NT2/D1 (cell line): Measurements from ENCODE around the gene SYT12.

Source experiments
- DNase-seq: peaks from one replicate; pipeline ENCODE4 v3.0.0-alpha.2; 2011; ENCODE audit warnings: low read depth, low spot score
- H3K27me3 ChIP-seq: 2 replicates; pipeline ENCODE4 v1.6.0; 2011; ENCODE audit warnings: mild to moderate bottlenecking; ENCODE audit not compliant: insufficient read length, insufficient read depth
- H3K36me3 ChIP-seq: 2 replicates; pipeline ENCODE4 v1.6.1; 2011; ENCODE audit warnings: mild to moderate bottlenecking, low read length, mixed read lengths; ENCODE audit not compliant: insufficient read depth, insufficient read length
- H3K4me1 ChIP-seq: 2 replicates; pipeline ENCODE4 v1.5.1; 2011; ENCODE audit not compliant: insufficient read depth, insufficient read length
- H3K4me3 ChIP-seq: 2 replicates; pipeline ENCODE4 v1.5.1; 2011; ENCODE audit warnings: low read depth; ENCODE audit not compliant: insufficient read length
- H3K9ac ChIP-seq: 2 replicates; pipeline ENCODE4 v1.6.0; 2011; ENCODE audit warnings: low read depth; ENCODE audit not compliant: insufficient read length
- H3K9me3 ChIP-seq: 2 replicates; pipeline ENCODE4 v1.5.1; 2011; ENCODE audit warnings: mild to moderate bottlenecking, low read length; ENCODE audit not compliant: insufficient read depth
- SUZ12 ChIP-seq: IDR thresholded peaks from 2 replicates; pipeline ENCODE4 v1.6.1; 2011; ENCODE audit not compliant: insufficient read length, insufficient read depth; ENCODE audit errors: extremely low read depth
- YY1 ChIP-seq: IDR thresholded peaks from 2 replicates; pipeline ENCODE4 v1.6.1; 2011; ENCODE audit not compliant: insufficient read length, insufficient read depth
- ZNF274 ChIP-seq: IDR thresholded peaks from 2 replicates; pipeline ENCODE4 v1.6.1; 2011; ENCODE audit warnings: mild to moderate bottlenecking, low read depth, low read length

The SYT12 gene

GRCh38 chr11:67031791-67032561 is 9.0 kb downstream of the SYT12 start:
- no peak for DNase-seq
- Histone ChIP-seq H3K9me3 (no peaks in the 10 kb centered on the region), H3K4me1 (peaks cover 48% of the 10 kb centered on the region), H3K9ac (no peak overlapping the region), H3K27me3 (peaks cover 7% of the 10 kb centered on the region), H3K36me3 (no peaks in the 10 kb centered on the region), H3K4me3 (no peak overlapping the region)
- TF ChIP-seq YY1 (no peak), ZNF274 (no peak), SUZ12 (no peak)

- Histone ChIP-seq H3K9me3 (no peaks in the 10 kb centered on the region), H3K27me3 (peaks cover 7% of the 10 kb centered on the region), H3K9ac (peak overlapping the region; percentile 22), H3K4me1 (peaks cover 41% of the 10 kb centered on the region), H3K36me3 (no peaks in the 10 kb centered on the region), H3K4me3 (no peak overlapping the region)
- TF ChIP-seq ZNF274, result no peak
- no peak for TF ChIP-seq YY1
- TF ChIP-seq SUZ12, result no peak
- DNase-seq, result no peak
These were observed 10.1 kb downstream of the SYT12 start for GRCh38 chr11:67032830-67033551.

- TF ChIP-seq SUZ12 (no peak), YY1 (no peak), ZNF274 (no peak)
- no peak for DNase-seq
- Histone ChIP-seq H3K9me3 (no peaks in the 10 kb centered on the region), H3K36me3 (no peaks in the 10 kb centered on the region), H3K27me3 (peaks cover 7% of the 10 kb centered on the region), H3K9ac (no peak overlapping the region), H3K4me1 (peaks cover 37% of the 10 kb centered on the region), H3K4me3 (no peak overlapping the region)
These were observed 10.8 kb downstream of the SYT12 start for GRCh38 chr11:67033661-67034166.

GRCh38 chr11:67034350-67034749 is 11.4 kb downstream of the SYT12 start:
- Histone ChIP-seq H3K36me3 (no peaks in the 10 kb centered on the region), H3K9me3 (no peaks in the 10 kb centered on the region), H3K9ac (no peak overlapping the region)

GRCh38 chr11:67040147-67040546 is 17.2 kb downstream of the SYT12 start:
- H3K4me1 ChIP-seq, result peaks cover 37% of the 10 kb centered on the region
- no peaks in the 10 kb centered on the region for H3K36me3 ChIP-seq
- no peak for DNase-seq
- H3K9ac ChIP-seq, result no peak overlapping the region
- no peak for TF ChIP-seq SUZ12
- no peak for TF ChIP-seq ZNF274
- no peak for TF ChIP-seq YY1
- H3K4me3 ChIP-seq, result no peak overlapping the region
- no peaks in the 10 kb centered on the region for H3K27me3 ChIP-seq
- no peaks in the 10 kb centered on the region for H3K9me3 ChIP-seq

More at GRCh38 chr11:67034350-67034749, 11.4 kb downstream of the SYT12 start:
- Histone ChIP-seq H3K27me3 (peaks cover 4% of the 10 kb centered on the region), H3K4me1 (peaks cover 31% of the 10 kb centered on the region), H3K4me3 (no peak overlapping the region)
- TF ChIP-seq ZNF274 (no peak), SUZ12 (no peak), YY1 (no peak)
- DNase-seq, result no peak

GRCh38 chr11:67041602-67042001 is 18.7 kb downstream of the SYT12 start:
- Histone ChIP-seq H3K4me1 (peaks cover 44% of the 10 kb centered on the region), H3K9ac (no peak overlapping the region)
- TF ChIP-seq SUZ12, result no peak
- no peak for TF ChIP-seq YY1
- no peak for TF ChIP-seq ZNF274

More at GRCh38 chr11:67041602-67042001, 18.7 kb downstream of the SYT12 start:
- Histone ChIP-seq H3K36me3 (no peaks in the 10 kb centered on the region), H3K27me3 (no peaks in the 10 kb centered on the region), H3K9me3 (no peaks in the 10 kb centered on the region), H3K4me3 (no peak overlapping the region)
- no peak for DNase-seq
